ENCODE data around the gene RGPD8.

Gene RGPD8

DNA sequence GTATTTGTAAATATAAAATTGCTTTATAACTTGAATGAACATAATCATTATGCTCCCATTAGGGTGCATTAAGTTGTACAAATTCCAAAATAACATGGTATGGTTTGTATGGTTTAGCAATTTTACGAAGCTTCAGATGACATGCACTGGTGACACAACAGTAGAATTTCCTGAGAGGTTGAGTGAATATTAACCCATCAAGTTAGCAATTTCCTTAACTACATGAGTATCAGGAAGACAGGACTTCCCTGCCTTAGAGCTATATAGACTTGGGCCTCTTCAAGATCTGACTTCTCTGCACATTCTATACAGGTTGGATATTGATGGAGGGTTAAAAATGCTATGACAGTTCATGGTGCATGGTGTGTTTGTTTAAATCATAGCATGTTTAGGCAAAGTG is 97.8 kb downstream of the RGPD8 start:
- Histone ChIP-seq H3K4me1 (ENCODE audit: low read depth, poor library complexity, severe bottlenecking) (no peaks in the 10 kb centered on the region), H3K27me3 (ENCODE audit: insufficient read depth, low read depth) (no peaks in the 10 kb centered on the region), H3K4me2 (no peak overlapping the region), H3K27ac (no peak overlapping the region), H3K79me2 (ENCODE audit: insufficient read depth, low read depth) (no peaks in the 10 kb centered on the region), H3K9ac (no peak overlapping the region), H4K20me1 (ENCODE audit: insufficient read depth) (no peaks in the 10 kb centered on the region), H3K4me3 (IDR thresholded peaks at IDR 0.05; ENCODE audit: insufficient read depth, low read depth, low read length) (no peak overlapping the region), H3K36me3 (ENCODE audit: insufficient read depth) (no peaks in the 10 kb centered on the region), H2AFZ (ENCODE audit: low read depth) (no peak overlapping the region)
- TF ChIP-seq, protein P1, sequence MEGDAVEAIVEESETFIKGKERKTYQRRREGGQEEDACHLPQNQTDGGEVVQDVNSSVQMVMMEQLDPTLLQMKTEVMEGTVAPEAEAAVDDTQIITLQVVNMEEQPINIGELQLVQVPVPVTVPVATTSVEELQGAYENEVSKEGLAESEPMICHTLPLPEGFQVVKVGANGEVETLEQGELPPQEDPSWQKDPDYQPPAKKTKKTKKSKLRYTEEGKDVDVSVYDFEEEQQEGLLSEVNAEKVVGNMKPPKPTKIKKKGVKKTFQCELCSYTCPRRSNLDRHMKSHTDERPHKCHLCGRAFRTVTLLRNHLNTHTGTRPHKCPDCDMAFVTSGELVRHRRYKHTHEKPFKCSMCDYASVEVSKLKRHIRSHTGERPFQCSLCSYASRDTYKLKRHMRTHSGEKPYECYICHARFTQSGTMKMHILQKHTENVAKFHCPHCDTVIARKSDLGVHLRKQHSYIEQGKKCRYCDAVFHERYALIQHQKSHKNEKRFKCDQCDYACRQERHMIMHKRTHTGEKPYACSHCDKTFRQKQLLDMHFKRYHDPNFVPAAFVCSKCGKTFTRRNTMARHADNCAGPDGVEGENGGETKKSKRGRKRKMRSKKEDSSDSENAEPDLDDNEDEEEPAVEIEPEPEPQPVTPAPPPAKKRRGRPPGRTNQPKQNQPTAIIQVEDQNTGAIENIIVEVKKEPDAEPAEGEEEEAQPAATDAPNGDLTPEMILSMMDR (conservative IDR thresholded peaks at IDR 0.05; ENCODE audit: low read depth, low read length) = no peak

DNA sequence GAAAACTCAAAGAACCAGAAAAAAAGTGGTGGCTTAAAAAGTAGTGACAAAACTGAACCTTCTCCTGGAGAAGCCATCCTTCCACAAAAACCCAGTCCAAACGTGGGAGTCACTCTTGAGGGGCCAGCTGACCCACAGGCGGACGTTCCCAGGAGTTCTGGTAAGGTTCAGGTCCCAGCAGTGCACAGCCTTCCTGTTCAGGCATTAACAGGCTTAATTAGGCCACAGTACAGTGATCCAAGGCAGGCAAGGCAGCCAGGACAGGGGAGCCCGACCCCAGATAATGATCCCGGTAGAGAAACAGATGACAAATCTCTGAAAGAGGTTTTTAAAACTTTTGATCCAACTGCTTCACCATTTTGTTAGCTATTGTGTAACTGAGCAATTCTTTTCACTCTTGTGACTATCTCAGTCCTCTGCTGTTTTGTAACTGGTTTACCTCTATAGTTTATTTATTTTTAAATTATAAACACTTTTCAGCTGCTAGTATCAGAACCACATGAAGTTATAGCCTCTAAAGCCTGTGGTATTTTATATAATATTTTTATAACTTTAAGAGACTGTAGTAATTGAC is 101.2 kb downstream of the RGPD8 start:
- Histone ChIP-seq H4K20me1 (ENCODE audit: insufficient read depth) (no peaks in the 10 kb centered on the region), H2AFZ (ENCODE audit: low read depth) (no peak overlapping the region), H3K4me3 (IDR thresholded peaks at IDR 0.05; ENCODE audit: insufficient read depth, low read depth, low read length) (no peak overlapping the region), H3K4me1 (ENCODE audit: low read depth, poor library complexity, severe bottlenecking) (no peaks in the 10 kb centered on the region), H3K36me3 (ENCODE audit: insufficient read depth) (no peaks in the 10 kb centered on the region), H3K27ac (no peak overlapping the region), H3K27me3 (ENCODE audit: insufficient read depth, low read depth) (no peaks in the 10 kb centered on the region), H3K79me2 (ENCODE audit: insufficient read depth, low read depth) (no peaks in the 10 kb centered on the region), H3K9ac (no peak overlapping the region), H3K4me2 (no peak overlapping the region)
- TF ChIP-seq, protein P1 (conservative IDR thresholded peaks at IDR 0.05; ENCODE audit: low read depth, low read length) = no peak

DNA sequence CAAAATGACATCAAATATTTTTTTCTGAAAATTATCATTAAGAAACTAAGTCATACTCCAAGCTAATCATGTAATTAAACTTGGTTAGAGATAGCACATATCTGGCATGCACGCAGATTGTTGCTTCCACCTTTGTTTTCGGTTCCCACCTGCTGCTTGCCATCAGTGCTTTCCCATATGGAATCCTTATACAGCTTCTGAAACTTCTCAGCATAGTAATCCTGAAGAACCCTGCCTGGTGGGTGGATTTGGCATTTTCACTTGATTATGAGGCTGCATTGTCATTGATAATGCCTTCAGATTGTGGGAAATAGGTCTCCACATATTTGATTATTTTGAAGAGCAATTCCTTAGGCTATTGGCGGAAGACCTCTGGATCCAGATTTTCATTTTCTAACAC is 110.5 kb downstream of the RGPD8 start:
- H2AFZ ChIP-seq (ENCODE audit: low read depth) = no peak overlapping the region
- no peaks in the 10 kb centered on the region for H3K4me1 ChIP-seq (ENCODE audit: low read depth, poor library complexity, severe bottlenecking)

DNA sequence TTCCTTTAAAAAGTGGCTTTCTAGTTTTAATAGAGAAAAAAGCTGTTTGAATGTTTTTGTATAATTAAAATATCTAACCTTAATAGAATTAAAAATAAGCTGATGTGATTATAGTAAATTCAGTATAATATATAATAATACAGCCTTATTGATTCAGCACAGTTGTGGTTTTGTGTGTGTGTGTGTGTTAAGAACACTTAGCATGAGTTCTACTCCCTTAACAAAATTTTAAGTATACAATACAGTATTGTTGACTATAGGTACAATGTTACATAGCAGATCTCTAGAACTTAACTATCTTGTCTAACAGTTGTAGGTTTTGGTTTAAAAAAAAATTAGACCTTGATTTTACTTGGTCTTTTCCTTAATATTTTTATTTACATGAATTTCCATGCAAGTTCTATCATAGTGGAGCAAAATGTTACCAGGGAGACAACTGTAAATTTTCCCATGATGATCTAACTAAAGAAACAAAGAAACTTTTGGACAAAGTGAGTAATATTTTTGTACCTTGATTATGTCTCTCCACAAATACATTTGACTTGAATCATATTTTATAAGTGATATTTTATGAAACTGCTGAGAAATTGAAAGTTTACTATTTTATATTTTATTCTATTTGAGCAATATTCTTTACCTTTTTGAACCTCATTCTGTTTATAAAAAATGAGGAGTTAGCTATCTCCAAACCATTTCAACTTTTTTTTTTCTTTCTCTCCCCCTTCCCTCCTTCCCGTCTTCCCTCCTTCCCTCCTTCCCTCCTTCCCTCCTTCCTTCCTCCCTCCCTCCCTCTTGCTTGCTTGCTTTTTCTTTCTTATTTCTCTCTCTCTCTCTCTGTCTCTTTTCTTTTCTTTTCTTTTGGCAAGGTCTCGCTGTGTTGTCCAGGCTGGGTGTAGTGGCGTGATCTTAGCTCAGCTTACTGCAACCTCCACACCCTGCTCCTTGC is 111.8 kb downstream of the RGPD8 start:
- H3K27me3 ChIP-seq (ENCODE audit: insufficient read depth, low read depth) = no peaks in the 10 kb centered on the region
- H3K9ac ChIP-seq = no peak overlapping the region
- TF ChIP-seq, protein P1 (conservative IDR thresholded peaks at IDR 0.05; ENCODE audit: low read depth, low read length) = no peak
- H2AFZ ChIP-seq (ENCODE audit: low read depth) = no peak overlapping the region
- H4K20me1 ChIP-seq (ENCODE audit: insufficient read depth) = no peaks in the 10 kb centered on the region
- no peaks in the 10 kb centered on the region for H3K36me3 ChIP-seq (ENCODE audit: insufficient read depth)
- no peak overlapping the region for H3K27ac ChIP-seq
- H3K79me2 ChIP-seq (ENCODE audit: insufficient read depth, low read depth) = no peaks in the 10 kb centered on the region
- H3K4me1 ChIP-seq (ENCODE audit: low read depth, poor library complexity, severe bottlenecking) = no peaks in the 10 kb centered on the region
- no peak overlapping the region for H3K4me3 ChIP-seq (IDR thresholded peaks at IDR 0.05; ENCODE audit: insufficient read depth, low read depth, low read length)
- H3K4me2 ChIP-seq = no peak overlapping the region

More for the DNA sequence above, 110.5 kb downstream of the RGPD8 start:
- Histone ChIP-seq H3K79me2 (ENCODE audit: insufficient read depth, low read depth) (no peaks in the 10 kb centered on the region), H3K9ac (no peak overlapping the region), H3K4me2 (no peak overlapping the region), H3K36me3 (ENCODE audit: insufficient read depth) (no peaks in the 10 kb centered on the region), H4K20me1 (ENCODE audit: insufficient read depth) (no peaks in the 10 kb centered on the region), H3K27me3 (ENCODE audit: insufficient read depth, low read depth) (no peaks in the 10 kb centered on the region), H3K4me3 (IDR thresholded peaks at IDR 0.05; ENCODE audit: insufficient read depth, low read depth, low read length) (no peak overlapping the region), H3K27ac (no peak overlapping the region)
- TF ChIP-seq, protein P1 (conservative IDR thresholded peaks at IDR 0.05; ENCODE audit: low read depth, low read length) = no peak

Data from KMS-11 (cell line).